Right atrium auricular region (tissue), 2 donors: Measurements from ENCODE around the gene ERICH6B. TPM values are rescaled to one million over a fixed set of nuclear protein-coding genes. Genes with fewer than 3 reads are reported as not detected.

Experiments used
- DNase-seq: peaks from one replicate; pipeline ENCODE4 v3.0.0-alpha.2; 2019; ENCODE audit warnings: low spot score
- H3K27ac ChIP-seq, 2 donors: fragments of 200-600 bp; sonication (generic); 1 replicate in 1 of 2; 2 replicates in 1 of 2; pipeline ENCODE4 v1.5.1; 2016 to 2019
- H3K27me3 ChIP-seq, 2 donors: fragments of 200-600 bp; sonication (generic); one replicate each; pipeline versions ENCODE4 v1.5.1 to v1.6.0; 2017 to 2019
- H3K36me3 ChIP-seq: fragments of 200-600 bp; sonication (generic); one replicate; pipeline ENCODE4 v1.5.1; 2016
- H3K4me1 ChIP-seq, 2 donors: fragments of 200-600 bp; sonication (generic); one replicate each; pipeline versions ENCODE4 v1.5.1 to v1.6.0; 2017 to 2019
- H3K4me3 ChIP-seq, 2 donors: fragments of 200-600 bp; sonication (generic); 1 replicate in 1 of 2; 2 replicates in 1 of 2; pipeline ENCODE4 v1.5.1; 2017 to 2019; ENCODE audit warnings: mild to moderate bottlenecking in 1 of 2, moderate library complexity in 1 of 2
- H3K9me3 ChIP-seq, 2 donors: fragments of 200-600 bp; sonication (generic); one replicate each; pipeline ENCODE4 v1.5.1; 2019
- total RNA-seq, 2 donors: library from RNA; depleted of rRNA; stranded (reverse); fragments of >200 nt; gene quantifications; one replicate each; pipeline ENCODE4 v1.1.0, GENCODE V29; 2016
- TF ChIP-seq, protein P1 (sequence below), 2 donors: fragments of 200-600 bp; sonication (generic); IDR thresholded peaks; one replicate each; pipeline ENCODE4 v1.5.1; 2019; ENCODE audit warnings: antibody characterized with exemption in 2 of 2

ERICH6B gene
- total RNA-seq, 2 donors from 2014 or later = not detected

DNA sequence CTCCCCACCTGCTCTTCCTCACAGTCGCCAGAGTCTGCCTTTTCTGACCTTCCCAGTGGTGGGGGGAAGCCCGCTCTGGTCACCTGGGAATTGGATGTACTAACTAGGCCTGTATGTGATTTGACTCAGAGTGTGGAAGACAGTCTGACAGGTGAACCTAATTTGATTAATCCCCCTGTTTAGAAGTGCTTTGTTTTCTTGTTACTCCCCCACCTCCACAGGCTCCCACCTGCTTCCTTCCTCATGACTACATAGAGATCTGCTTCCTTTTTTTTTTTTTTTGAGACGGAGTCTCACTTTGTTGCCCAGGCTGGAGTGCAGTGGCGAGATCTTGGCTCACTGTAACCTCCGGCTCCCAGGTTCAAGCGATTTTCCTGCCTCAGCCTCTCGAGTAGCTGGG, 106.8 kb downstream of the ERICH6B start:
- Histone ChIP-seq H3K36me3 (peaks cover 71% of the 10 kb centered on the region), H3K4me3 (no peak overlapping the region), H3K9me3 (no peaks in the 10 kb centered on the region), H3K27ac (no peak overlapping the region), H3K27me3 (no peaks in the 10 kb centered on the region), H3K4me1 (no peaks in the 10 kb centered on the region)
- no peak for DNase-seq
- TF ChIP-seq, protein P1, sequence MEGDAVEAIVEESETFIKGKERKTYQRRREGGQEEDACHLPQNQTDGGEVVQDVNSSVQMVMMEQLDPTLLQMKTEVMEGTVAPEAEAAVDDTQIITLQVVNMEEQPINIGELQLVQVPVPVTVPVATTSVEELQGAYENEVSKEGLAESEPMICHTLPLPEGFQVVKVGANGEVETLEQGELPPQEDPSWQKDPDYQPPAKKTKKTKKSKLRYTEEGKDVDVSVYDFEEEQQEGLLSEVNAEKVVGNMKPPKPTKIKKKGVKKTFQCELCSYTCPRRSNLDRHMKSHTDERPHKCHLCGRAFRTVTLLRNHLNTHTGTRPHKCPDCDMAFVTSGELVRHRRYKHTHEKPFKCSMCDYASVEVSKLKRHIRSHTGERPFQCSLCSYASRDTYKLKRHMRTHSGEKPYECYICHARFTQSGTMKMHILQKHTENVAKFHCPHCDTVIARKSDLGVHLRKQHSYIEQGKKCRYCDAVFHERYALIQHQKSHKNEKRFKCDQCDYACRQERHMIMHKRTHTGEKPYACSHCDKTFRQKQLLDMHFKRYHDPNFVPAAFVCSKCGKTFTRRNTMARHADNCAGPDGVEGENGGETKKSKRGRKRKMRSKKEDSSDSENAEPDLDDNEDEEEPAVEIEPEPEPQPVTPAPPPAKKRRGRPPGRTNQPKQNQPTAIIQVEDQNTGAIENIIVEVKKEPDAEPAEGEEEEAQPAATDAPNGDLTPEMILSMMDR (IDR thresholded peaks at IDR 0.05) = no peak

DNA sequence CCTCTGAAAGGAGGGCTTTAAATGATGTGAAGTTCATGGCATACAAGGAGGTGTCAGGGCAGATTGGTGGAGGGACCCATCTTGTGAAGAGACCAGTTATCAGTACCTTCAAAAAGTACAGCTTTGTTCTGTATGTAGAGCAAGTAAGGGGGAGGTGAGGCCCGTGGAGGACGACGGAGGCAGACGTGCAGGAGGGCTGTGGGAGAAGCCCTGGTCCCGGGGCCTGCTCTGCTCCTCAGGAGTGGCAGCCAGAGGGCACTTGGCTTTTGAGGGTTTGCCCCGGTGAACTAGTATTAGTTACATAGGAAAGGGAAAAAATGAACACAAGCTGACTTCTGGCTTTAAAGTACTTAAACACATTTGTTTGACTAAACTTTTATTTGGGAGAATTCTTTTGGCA, 108.7 kb downstream of the ERICH6B start:
- DNase-seq = no peak
- H3K27me3 ChIP-seq = no peaks in the 10 kb centered on the region
- TF ChIP-seq, protein P1 (IDR thresholded peaks at IDR 0.05) = no peak
- H3K4me1 ChIP-seq = no peaks in the 10 kb centered on the region
- no peak overlapping the region for H3K4me3 ChIP-seq
- peaks cover 65% of the 10 kb centered on the region for H3K36me3 ChIP-seq
- no peak overlapping the region for H3K27ac ChIP-seq
- no peaks in the 10 kb centered on the region for H3K9me3 ChIP-seq

DNA sequence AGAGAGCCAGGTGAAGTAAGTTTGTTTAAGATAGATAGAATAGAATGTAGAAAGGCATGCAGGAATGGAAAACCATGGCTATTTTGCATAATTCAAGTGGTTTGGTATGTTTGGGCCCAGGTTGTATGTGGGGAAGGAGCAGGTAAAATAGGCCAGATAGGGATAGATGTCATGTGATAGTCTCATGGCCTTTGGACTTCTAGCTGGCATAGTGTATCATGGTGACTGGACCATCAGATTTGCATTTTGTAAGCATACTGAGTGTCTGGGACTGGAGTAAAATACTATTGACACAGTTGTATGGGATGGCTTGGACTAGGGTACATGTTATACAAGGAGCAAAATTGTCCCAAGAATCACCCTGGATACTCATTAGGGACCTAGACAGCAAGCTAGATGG, 111.9 kb downstream of the ERICH6B start:
- H3K4me3 ChIP-seq = no peak overlapping the region
- H3K4me1 ChIP-seq = no peaks in the 10 kb centered on the region
- TF ChIP-seq, protein P1 (IDR thresholded peaks at IDR 0.05) = no peak
- H3K36me3 ChIP-seq = peaks cover 51% of the 10 kb centered on the region
- H3K27ac ChIP-seq = no peak overlapping the region
- no peaks in the 10 kb centered on the region for H3K27me3 ChIP-seq
- no peaks in the 10 kb centered on the region for H3K9me3 ChIP-seq
- no peak for DNase-seq

DNA sequence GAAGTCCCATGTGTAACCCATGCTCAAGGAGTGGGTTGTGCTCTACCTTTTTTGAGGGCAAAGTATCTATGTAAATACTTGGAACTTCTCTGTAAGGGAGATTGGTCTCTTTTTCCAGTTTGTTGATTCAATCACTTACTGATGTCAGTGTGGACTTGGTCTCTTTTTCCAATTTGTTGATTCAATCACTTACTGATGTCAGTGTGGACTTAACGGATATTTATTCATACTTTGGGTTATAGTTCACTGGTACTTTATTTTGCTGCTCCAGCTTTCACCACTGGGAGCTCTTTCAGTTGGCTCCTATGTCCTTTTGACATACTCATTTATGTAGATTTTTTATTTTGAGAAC, 114.4 kb downstream of the ERICH6B start:
- DNase-seq = no peak
- H3K27me3 ChIP-seq = no peaks in the 10 kb centered on the region
- H3K27ac ChIP-seq = peak overlapping the region in 1 of 2 donors; percentile 7
- H3K36me3 ChIP-seq = peaks cover 61% of the 10 kb centered on the region
- H3K4me3 ChIP-seq = no peak overlapping the region
- H3K4me1 ChIP-seq = no peaks in the 10 kb centered on the region
- TF ChIP-seq, protein P1 (IDR thresholded peaks at IDR 0.05) = no peak
- no peaks in the 10 kb centered on the region for H3K9me3 ChIP-seq

DNA sequence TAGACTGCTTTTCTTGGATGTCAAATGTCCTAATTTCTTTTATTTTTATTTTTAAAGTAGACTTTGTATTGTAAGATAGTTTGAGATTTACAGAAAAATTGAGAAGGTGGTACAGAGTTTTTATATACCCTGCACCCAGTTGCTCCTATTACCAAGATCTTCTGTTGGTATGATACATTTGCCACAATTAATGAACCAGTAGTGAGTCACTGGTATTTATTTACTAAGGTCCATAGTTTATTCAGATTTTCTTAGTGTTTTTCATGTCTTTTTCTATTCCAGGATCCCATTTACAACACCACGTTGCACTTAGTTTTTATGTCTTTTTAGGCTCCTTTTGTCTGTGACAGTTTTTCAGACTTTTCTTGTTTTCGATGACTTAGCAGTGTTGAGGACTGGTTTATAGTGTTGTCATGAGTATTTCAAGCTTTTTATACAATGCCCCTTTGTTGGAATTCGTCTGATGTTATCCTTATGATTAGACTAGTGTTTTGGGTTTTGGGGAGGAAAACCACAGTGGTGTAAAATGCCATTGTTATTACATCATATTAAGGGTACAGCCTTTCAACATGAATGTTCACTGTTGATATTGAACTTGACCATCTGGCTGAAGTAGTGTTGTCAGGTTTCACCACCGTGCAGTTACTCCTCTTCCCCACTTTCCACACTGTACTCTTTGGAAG, 114.9 kb downstream of the ERICH6B start:
- no peak overlapping the region for H3K4me3 ChIP-seq
- no peaks in the 10 kb centered on the region for H3K27me3 ChIP-seq
- H3K27ac ChIP-seq = peak overlapping the region in 1 of 2 donors; percentile 7
- DNase-seq = no peak
- no peaks in the 10 kb centered on the region for H3K4me1 ChIP-seq
- H3K36me3 ChIP-seq = peaks cover 61% of the 10 kb centered on the region
- no peaks in the 10 kb centered on the region for H3K9me3 ChIP-seq
- TF ChIP-seq, protein P1 (IDR thresholded peaks at IDR 0.05) = no peak

DNA sequence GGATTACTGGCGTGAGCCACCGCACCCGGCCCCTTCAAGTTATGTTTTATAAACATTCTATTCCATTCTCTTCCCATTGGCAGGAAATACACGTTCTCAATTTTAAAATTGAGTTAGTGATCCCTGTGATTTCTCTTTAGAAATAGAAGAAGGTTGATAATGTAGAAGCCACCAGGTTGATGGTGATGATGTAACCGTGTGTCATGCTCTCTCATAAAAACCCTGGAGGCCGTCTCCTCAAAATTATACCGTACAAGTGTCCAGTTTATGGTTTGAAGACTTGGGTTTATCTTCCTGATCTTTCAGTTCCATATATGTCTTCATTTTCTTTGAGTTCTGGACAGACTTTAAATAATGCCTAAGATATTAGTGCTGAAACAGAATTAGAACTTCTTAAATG, 118.6 kb downstream of the ERICH6B start:
- no peak for DNase-seq
- Histone ChIP-seq H3K27me3 (no peaks in the 10 kb centered on the region), H3K4me1 (no peaks in the 10 kb centered on the region), H3K27ac (no peak overlapping the region), H3K9me3 (no peaks in the 10 kb centered on the region), H3K36me3 (peaks cover 64% of the 10 kb centered on the region), H3K4me3 (no peak overlapping the region)
- TF ChIP-seq, protein P1 (IDR thresholded peaks at IDR 0.05) = no peak
